Body of pancreas (tissue), 4 donors: ENCODE measurements around the gene LDB2.

ENCODE experiments used
- CTCF ChIP-seq, 7 experiments: fragments of 450-650 bp in 4 of 7; fragments of 200-600 bp in 3 of 7; sonication (generic) in 3 of 7; IDR thresholded peaks; one replicate each; pipeline ENCODE4 v1.5.1; 2016 to 2019; ENCODE audit warnings: antibody characterized with exemption in 7 of 7
- POLR2A ChIP-seq, 3 donors: fragments of 450-650 bp; IDR thresholded peaks; one replicate each; pipeline ENCODE4 v1.6.1; 2016; ENCODE audit warnings: antibody characterized with exemption in 3 of 3, mild to moderate bottlenecking in 2 of 3

DNA sequence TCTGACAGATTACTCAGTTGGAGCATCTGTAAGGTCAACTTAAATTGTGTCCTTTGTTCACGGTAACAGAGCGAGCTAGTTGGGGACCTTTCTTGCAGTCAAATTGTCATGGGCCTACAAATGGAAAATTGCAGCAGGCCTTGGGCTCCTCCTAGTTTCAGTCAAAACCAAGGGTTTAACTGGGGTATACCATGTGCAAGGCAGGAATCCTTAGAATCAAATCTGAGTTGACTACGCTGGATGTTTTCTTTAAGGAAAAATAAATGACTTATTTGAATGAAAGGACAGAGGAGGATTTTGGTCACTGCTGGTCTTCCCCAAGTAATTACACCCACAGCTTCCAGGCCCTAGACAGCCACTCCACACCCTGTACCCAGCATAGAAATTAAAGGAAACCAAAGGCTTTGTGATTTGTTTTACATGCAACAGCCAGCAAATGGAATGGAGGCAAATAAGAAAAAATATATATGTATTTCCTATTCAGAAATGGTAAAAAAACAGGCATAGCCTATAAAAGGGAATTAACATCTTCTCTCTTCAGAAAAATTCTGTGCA, 307.1 kb downstream of the LDB2 start:
- no peak for TF ChIP-seq CTCF (IDR thresholded peaks at IDR 0.05)
- no peak for TF ChIP-seq POLR2A (IDR thresholded peaks at IDR 0.05)
